Iris pigment epithelial cell (primary cell): ENCODE data around the gene APMAP.
"Not testable (repeated sequence)": the region's sequence is repeated elsewhere in the genome, so short reads cannot be mapped to it uniquely, and the experiment has no call there.

Source experiments
- DNase-seq: peaks from one replicate; pipeline ENCODE4 v3.0.0-alpha.2; 2011; ENCODE audit warnings: low read depth

APMAP gene

DNA sequence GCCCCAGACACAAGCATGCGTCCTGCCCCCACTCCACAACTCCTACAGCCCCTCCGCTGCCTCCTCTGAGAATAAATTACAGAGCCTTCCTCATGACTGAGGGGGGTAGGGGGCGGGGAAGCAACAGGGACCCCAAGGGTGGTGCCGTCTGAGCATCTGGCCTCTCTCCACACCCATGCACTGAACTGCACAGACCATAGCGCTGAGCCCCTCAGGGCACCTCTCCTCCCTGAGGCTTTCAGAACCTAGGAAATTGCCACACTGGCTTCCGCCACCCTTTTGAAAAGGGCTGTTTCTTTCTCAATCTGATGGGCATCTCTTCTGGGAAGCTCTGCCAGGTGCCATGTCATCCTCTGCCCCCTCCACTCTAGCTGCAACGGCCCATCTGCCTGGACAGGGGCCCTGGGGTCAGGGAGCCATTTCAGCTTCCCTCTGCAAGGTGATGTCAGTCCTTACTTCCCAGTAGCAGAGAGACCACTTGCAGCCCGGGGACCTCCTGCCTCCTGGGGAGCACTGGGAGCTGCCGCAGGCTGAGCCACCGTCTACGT lies 40.9 kb downstream of the APMAP start:
- DNase-seq: no peak

DNA sequence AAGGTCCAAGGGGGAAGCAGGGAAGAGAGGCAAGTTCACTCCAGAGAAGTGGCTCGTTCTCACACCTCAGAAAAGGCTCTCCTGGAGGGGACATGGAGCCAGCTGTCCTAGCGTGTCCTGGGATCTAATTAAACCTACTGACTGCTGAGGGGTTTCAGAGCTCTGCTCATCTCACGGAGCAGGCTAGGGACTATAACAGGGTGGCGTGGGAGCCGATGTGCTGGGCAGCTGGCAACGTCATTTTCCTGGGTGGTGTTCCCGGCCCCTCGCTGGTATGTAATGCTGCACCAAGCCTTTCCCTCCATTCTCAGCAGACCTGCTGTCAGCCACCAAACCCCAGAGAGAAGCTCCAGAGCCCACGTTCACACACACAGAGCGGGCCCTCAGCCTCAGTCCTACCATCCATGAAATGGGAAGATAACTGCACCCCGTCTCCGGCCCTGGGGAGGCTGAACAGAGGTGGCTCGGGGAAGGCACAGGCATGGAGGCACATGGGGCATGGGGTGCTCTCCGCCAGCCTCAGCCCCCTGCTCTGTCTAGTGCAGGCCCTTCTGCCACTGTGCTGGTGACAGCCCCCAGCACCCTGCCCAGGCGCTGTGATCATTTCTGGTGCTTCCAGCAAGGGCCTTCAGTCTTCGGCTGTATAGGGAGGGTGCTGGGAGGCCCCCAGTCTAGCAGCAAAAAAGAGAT lies 41.6 kb downstream of the APMAP start:
- DNase-seq: no peak

DNA sequence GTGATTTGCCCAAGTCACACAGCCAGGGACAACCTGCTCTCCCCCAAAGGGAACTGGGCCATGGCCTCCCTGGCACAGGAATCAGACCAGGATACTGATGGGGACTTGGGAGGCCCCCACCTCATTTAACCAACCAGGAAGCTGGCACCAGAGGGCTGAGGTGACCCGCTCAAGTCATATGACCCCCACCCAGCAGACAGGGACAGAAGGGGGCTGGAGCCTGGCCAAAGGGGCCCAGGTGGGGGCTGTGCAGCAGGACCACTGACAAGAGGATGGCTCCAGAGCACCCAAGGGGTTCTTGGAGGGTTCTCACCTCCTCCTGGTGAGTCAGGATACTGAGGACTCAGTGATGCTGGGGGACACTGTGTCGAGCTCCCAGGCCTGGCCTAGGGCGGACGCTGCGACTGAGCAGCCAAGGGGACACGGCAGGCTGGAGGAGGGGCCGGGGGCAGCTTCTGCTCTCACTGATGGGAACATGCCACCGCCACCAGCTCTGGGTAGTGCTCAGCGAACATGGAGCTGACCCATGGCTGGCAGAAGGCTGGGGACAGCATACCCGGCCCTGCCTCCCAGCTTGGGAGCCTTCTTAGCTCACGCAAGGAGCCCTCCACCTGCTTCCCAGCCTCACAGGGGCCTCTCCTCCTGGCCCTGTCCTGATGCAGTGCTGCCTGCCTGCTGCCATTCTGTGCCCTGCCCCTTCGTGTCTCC lies 42.3 kb downstream of the APMAP start:
- no peak for DNase-seq

DNA sequence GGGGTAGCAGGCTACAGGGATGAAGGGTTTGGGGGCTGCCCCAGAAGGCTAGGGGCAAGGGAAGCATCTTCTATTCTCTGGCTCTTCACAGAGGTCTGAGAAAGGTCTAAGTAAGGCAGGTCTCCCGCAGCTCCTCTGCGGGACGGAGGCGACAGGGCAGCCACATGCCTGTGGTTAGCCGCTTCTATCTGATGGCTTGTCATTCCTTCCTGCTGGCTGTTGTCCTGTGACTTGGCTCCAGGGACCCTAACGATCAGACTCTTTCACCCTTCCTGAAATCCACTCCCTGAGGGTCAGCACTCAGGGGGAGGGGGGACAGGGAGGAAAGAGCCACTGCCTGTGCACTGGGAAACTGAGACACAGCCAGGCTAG lies 42.8 kb downstream of the APMAP start:
- DNase-seq: no peak

GRCh38 chr20:24948939-24949679 lies 43.4 kb downstream of the APMAP start, which contains the start of gene CST7:
CST7 (plus strand) TSS chr20:24949269; CDS start chr20:24949506, 237 bp downstream.
- DNase-seq: no peak

DNA sequence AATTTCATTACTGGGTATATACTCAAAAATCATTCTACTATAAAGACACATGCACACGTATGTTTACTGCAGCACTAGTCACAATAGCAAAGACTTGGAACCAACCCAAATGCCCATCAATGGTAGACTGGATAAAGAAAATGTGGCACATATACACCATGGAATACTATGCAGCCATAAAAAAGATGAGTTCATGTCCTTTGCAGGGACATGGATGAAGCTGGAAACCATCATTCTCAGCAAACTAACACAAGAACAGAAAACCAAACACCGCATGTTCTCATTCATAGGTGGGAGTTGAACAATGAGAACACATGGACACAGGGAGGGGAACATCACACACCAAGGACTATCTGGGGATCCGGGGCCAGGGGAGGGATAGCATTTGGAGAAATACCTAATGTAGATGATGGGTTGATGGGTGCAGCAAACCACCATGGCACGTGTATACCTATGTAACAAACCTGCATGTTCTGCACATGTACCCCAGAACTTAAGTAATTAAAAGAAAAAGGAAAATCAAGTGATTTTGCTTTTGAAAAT lies 44.1 kb downstream of the APMAP start:
- not testable (repeated sequence) for DNase-seq

GRCh38 chr20:24946376-24946775 lies 46.2 kb downstream of the APMAP start:
- DNase-seq: not testable (repeated sequence)

- DNase-seq: no peak
These were observed 48.8 kb downstream of the APMAP start for GRCh38 chr20:24943731-24944130.

DNA sequence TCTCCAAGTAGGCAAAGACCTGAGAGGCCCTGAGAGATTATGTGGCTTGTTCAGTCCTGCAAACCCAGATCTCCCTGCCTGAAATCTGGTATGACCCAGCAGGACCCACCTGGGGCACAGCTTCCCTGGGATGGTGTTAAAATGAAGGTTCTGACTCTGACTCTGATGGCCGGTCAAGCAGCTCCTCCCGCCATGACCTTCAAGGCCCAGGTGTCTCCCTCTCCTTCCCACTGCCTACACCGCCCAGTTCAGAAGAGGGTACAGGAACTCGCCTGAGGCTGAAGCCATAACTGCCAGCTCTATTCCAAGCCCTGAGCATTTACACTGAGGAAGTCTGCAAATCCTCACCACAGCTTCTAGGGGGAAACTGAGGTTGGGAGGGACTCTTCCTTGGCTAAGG lies 49.4 kb downstream of the APMAP start:
- DNase-seq: no peak

DNA sequence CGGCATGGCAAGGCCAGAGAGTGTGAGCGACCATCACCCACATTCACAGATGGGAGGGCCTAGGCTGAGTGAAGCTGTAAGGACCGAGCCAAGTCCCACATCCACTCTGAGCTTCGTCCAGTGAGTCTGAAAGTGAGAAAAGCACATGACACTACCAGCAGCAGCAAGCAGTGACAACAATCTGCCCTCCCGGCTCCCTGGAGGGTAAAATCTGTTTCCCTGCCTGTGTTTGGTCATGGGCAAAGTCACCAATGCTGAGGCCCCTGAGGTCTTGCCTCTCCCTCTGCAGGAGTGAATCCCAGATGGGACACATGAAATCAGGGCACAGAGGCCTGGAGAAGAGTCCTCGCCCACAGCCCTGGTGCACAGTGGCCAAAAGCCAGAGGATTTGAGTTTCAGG lies 49.9 kb downstream of the APMAP start:
- DNase-seq: no peak

DNA sequence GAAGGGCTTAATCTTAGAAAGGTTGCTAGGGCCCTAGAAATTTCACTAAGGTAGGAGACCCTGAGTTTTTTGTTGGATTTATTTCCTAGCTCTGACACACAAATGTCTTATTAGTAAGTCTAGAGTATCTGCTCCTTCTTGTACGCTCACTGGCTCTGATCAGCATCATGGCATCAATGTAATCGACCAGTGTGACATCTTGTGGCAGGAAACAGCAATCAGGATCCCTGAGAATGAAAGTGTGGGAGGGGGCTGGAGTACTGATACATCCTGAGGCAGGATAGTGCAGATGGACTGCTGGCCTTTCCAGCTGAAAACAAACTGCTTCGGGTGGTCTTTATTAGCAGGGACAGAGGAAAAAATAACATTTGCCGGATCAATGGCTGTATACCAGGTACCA lies 53.5 kb downstream of the APMAP start:
- no peak for DNase-seq

DNA sequence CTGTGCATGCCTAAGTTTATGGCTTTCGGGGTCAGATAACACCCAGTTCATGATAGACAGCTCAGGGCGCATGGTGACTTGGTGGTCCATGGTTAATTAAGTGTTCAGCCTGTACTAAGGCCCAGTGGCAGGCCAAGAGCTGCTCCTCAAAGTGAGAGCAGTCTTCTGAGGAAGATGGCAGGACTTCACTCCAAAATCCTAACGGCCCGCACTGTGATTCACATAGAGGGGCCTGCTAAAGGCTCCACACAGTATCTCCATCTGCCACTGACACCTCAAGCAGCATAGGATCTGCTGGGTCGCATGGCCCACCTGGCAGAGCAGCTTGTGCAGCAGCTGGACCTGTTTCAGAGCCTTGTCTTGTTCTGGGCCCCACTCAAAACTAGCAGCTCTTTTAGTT lies 54.1 kb downstream of the APMAP start:
- no peak for DNase-seq

DNA sequence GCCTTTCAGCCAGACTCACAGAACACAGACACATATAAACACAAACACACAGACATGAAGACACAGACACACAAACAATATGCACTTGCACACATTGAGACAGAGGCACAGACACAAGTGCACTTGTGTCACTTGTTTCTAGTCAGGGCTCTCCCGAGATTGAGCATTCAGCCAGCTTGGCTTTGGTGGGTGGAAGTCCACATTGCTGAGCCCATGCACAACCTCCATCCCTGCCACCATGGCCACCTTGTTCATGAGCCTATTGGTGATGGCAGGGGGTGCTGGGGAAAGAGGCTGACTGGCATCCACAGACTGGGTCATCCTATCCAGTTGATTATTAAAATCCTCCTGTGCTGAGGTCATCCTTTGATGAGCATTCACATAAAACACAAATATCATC lies 55.0 kb downstream of the APMAP start:
- DNase-seq: no peak

GRCh38 chr20:24936526-24937407 lies 55.8 kb downstream of the APMAP start:
- DNase-seq: no peak

GRCh38 chr20:24935766-24936525 lies 56.6 kb downstream of the APMAP start:
- DNase-seq: no peak

- DNase-seq: no peak
These were observed 57.4 kb downstream of the APMAP start for GRCh38 chr20:24935140-24935539.

DNA sequence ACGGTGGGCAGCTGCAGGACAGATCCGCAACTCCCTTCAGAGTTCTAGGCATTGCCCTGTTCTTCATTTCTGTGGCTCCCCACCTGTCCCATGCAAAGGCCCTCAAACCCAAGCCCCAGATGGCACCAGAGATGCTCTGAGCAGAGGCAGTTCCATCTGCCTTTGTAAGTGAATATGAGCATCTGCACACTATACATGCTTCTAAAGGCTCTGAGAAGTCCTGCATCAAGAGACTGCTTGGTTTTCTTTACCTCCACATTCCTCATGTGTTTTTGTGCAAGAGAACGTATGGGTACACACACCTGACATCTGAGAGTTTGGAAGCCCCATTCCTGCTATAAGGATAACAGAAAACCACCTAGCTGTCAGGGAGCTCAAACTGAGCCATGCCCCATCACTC lies 57.8 kb downstream of the APMAP start:
- DNase-seq: no peak

GRCh38 chr20:24934101-24934661 lies 58.4 kb downstream of the APMAP start:
- DNase-seq: no peak

GRCh38 chr20:24933266-24933908 lies 59.2 kb downstream of the APMAP start:
- DNase-seq: no peak

DNA sequence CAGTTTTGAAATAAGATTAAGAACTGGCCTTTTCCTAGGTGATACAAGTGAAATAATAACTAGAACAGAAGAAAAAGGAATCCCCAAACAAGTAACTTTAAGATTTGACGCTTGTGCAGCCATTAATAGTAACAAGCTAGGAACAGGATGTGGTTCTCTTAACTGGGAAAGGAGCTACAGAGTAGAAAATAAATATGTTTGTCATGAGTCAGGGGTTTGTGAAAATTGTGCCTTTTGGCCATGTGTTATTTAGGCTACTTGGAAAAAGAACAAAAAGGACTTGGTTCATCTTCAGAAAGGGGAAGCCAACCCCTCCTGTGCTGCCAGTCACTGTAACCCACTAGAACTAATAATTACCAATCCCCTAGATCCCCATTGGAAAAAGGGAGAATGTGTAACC lies 60.7 kb downstream of the APMAP start:
- DNase-seq: not testable (repeated sequence)
